Fibroblast of lung (primary cell): ENCODE data around the gene TOX3. TPM values are rescaled to one million over a fixed set of nuclear protein-coding genes. Genes with fewer than 3 reads are reported as not detected.

Source experiments
- DNase-seq, 2 donors: peaks; one replicate each; pipeline versions ENCODE4 v3.0.0 to v3.0.0-alpha.2; 2010; ENCODE audit warnings: low read depth in 2 of 2
- H2AFZ ChIP-seq: 2 replicates; pipeline ENCODE4 v1.5.1; 2012; ENCODE audit warnings: low read length, control low read depth, inconsistent platforms
- H3K27ac ChIP-seq: 2 replicates; pipeline ENCODE4 v1.5.1; 2011; ENCODE audit warnings: low read length, control low read depth; ENCODE audit not compliant: insufficient read depth
- H3K27me3 ChIP-seq: 2 replicates; pipeline ENCODE4 v1.5.1; 2011; ENCODE audit warnings: mild to moderate bottlenecking, low read length; ENCODE audit not compliant: control insufficient read depth, insufficient read depth
- H3K36me3 ChIP-seq: 2 replicates; pipeline ENCODE4 v1.5.1; 2011; ENCODE audit warnings: low read length; ENCODE audit not compliant: control insufficient read depth, insufficient read depth
- H3K4me1 ChIP-seq: 2 replicates; pipeline ENCODE4 v1.5.1; 2011; ENCODE audit warnings: low read length; ENCODE audit not compliant: control insufficient read depth, insufficient read depth; ENCODE audit errors: extremely low read depth
- H3K4me2 ChIP-seq: 2 replicates; pipeline ENCODE4 v1.5.1; 2011; ENCODE audit warnings: low read length, control low read depth; ENCODE audit not compliant: insufficient read depth; ENCODE audit errors: extremely low read depth
- H3K4me3 ChIP-seq, 4 experiments: fragments of 200-600 bp in 1 of 4; sonication (generic) in 1 of 4; replicated peaks in 1 of 4; 2 replicates each; pipeline ENCODE4 v1.5.1; 2011 to 2016; ENCODE audit warnings: low read length in 4 of 4, low read depth in 3 of 4, mild to moderate bottlenecking in 3 of 4, control low read depth in 2 of 4, inconsistent platforms in 1 of 4, mixed read lengths in 1 of 4; ENCODE audit not compliant: insufficient read depth in 1 of 4; ENCODE audit errors: control extremely low read depth in 1 of 4
- H3K79me2 ChIP-seq: 2 replicates; pipeline ENCODE4 v1.5.1; 2012; ENCODE audit warnings: mild to moderate bottlenecking, low read length, inconsistent platforms; ENCODE audit not compliant: control insufficient read depth, insufficient read depth
- H3K9ac ChIP-seq: 2 replicates; pipeline ENCODE4 v1.5.1; 2011; ENCODE audit warnings: mild to moderate bottlenecking, low read length, control low read depth; ENCODE audit not compliant: insufficient read depth
- H3K9me3 ChIP-seq: 2 replicates; pipeline ENCODE4 v1.5.1; 2012; ENCODE audit warnings: low read depth, low read length; ENCODE audit not compliant: control insufficient read depth, insufficient read depth
- H4K20me1 ChIP-seq: 2 replicates; pipeline ENCODE4 v1.5.1; 2011; ENCODE audit warnings: low read length; ENCODE audit not compliant: control insufficient read depth, insufficient read depth; ENCODE audit errors: extremely low read depth
- EZH2 ChIP-seq: IDR thresholded peaks from 2 replicates; pipeline ENCODE4 v1.5.1; 2012; ENCODE audit warnings: low read length, control low read depth, mild to moderate bottlenecking; ENCODE audit errors: missing control alignments
- polyA plus RNA-seq, 2 donors: library from polyadenylated mRNA; depleted of rRNA in 1 of 2; stranded (reverse) in 1 of 2; unstranded in 1 of 2; fragments of >200 nt; gene quantifications; 2 replicates each; pipeline ENCODE4 v1.2.1, GENCODE V29; 2011 to 2012; ENCODE audit warnings: missing spikeins in 1 of 2
- total RNA-seq: library from RNA; depleted of rRNA; stranded (reverse); fragments of >200 nt; gene quantifications from 2 replicates; pipeline ENCODE4 v1.2.1, GENCODE V29; 2014
- TF ChIP-seq, protein P1 (sequence below), 2 donors: IDR thresholded peaks in 1 of 2; conservative IDR thresholded peaks in 1 of 2; 1 replicate in 1 of 2; 2 replicates in 1 of 2; pipeline ENCODE4 v1.5.1; 2011 to 2012; ENCODE audit warnings: low read length in 2 of 2, control low read depth in 1 of 2, inconsistent platforms in 1 of 2, low read depth in 1 of 2, mild to moderate bottlenecking in 1 of 2

Gene TOX3
- total and polyA plus RNA-seq, 2 donors (not counting 1 experiment from before 2014, with no cell fraction given), result not detected

DNA sequence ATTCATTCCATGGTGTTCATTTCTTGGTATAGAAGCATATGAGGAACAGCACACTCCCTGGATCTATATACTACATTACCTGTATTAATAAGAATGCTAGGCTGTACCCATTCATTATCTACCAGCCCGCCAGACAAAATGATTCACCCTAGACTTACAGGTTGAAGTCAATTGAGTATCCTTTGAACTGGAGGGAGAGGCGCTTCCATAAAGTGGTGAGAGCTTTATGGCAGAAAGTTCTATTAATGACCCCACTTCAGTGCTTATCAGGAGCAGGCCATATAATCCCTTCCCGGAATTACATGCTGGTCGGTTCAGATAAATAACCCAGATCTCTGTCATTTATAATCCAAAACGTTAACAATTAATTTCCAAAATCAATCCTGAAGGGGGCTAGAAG, 44.5 kb upstream of the TOX3 start:
- Histone ChIP-seq H3K79me2 (no peaks in the 10 kb centered on the region), H3K4me1 (no peaks in the 10 kb centered on the region), H3K4me3 (no peak overlapping the region), H3K9me3 (no peaks in the 10 kb centered on the region), H3K36me3 (no peaks in the 10 kb centered on the region), H3K27ac (no peak overlapping the region), H4K20me1 (no peaks in the 10 kb centered on the region), H3K9ac (no peak overlapping the region), H2AFZ (no peak overlapping the region), H3K4me2 (no peak overlapping the region), H3K27me3 (no peaks in the 10 kb centered on the region)
- DNase-seq, result no peak
- TF ChIP-seq, protein P1, sequence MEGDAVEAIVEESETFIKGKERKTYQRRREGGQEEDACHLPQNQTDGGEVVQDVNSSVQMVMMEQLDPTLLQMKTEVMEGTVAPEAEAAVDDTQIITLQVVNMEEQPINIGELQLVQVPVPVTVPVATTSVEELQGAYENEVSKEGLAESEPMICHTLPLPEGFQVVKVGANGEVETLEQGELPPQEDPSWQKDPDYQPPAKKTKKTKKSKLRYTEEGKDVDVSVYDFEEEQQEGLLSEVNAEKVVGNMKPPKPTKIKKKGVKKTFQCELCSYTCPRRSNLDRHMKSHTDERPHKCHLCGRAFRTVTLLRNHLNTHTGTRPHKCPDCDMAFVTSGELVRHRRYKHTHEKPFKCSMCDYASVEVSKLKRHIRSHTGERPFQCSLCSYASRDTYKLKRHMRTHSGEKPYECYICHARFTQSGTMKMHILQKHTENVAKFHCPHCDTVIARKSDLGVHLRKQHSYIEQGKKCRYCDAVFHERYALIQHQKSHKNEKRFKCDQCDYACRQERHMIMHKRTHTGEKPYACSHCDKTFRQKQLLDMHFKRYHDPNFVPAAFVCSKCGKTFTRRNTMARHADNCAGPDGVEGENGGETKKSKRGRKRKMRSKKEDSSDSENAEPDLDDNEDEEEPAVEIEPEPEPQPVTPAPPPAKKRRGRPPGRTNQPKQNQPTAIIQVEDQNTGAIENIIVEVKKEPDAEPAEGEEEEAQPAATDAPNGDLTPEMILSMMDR (conservative IDR thresholded peaks at IDR 0.05 in 1 of 2, IDR thresholded peaks at IDR 0.05 in 1 of 2; ENCODE audit: low read depth in 1 of 2, low read length in 2 of 2), result no peak
- no peak for TF ChIP-seq EZH2

DNA sequence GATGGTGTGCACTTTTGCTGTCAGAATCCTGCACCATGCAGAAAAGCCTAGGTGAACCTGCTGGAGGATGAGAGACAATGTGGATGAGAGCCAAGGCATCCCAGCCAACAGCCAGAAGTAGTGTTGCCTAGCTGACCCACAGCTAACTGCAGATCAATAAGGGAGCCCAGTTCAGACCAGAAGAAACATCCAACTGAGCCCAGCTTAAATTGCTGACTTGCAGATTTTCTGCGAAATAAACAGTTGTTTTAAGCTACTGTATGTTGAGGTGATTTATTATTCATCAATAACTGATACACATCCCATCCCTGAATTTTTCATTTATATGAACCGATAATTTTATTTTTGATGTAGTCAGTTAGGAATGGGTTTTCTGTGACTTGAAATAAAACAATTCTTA, 39.2 kb upstream of the TOX3 start:
- TF ChIP-seq EZH2, result no peak
- TF ChIP-seq, protein P1 (conservative IDR thresholded peaks at IDR 0.05 in 1 of 2, IDR thresholded peaks at IDR 0.05 in 1 of 2; ENCODE audit: low read depth in 1 of 2, low read length in 2 of 2), result no peak
- Histone ChIP-seq H3K9me3 (no peaks in the 10 kb centered on the region), H4K20me1 (no peaks in the 10 kb centered on the region), H3K4me1 (no peaks in the 10 kb centered on the region), H3K27ac (no peak overlapping the region), H2AFZ (no peak overlapping the region), H3K9ac (no peak overlapping the region), H3K4me2 (no peak overlapping the region), H3K36me3 (no peaks in the 10 kb centered on the region), H3K4me3 (no peak overlapping the region), H3K79me2 (no peaks in the 10 kb centered on the region), H3K27me3 (no peaks in the 10 kb centered on the region)
- DNase-seq, result no peak

DNA sequence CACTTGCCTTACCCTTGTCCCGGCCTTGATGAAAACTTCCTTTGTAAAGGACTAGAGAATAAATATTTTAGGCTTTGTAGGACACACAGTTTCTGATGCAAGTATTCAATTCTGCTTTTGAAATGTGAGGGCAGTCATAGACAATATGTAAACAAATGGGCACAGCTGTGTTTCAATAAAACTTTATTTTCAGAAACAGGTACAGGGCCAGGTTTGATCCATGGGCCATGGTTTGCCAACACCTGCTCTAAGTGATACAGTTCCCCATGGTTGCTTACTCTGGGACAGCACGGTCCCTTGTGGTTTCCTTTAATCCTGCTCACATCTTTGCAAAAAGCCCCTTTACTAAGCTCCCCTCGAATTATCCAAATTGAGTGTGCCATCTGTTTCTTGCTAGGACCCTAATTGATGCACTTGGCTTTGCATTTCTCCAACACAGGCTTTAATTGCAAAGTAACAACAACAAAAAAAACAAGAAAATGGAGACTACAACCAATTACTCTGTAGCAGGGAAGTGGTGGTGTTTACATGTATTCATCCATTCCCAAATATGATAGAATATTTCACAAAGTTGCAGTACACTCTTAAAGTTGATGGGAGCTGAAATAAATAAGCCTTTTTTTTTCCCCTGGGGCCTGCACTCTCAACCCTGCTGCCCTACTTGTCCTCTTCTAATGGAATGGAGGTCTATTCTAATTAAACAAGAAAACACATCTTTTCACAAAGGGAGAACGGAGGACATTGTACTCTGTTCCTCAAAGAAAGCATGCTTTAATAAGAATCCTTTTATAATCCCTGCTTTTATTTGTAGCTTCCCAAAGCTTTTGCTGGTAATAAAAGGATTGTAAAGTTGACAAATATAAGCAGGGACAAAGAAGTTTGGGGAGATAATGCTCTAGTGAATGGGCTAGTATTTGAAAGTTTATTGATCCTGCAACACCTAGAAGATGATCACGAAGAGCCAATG, 37.7 kb upstream of the TOX3 start:
- Histone ChIP-seq H3K9me3 (no peaks in the 10 kb centered on the region), H3K27ac (no peak overlapping the region), H3K36me3 (no peaks in the 10 kb centered on the region), H2AFZ (no peak overlapping the region), H3K79me2 (no peaks in the 10 kb centered on the region), H3K4me2 (no peak overlapping the region), H4K20me1 (no peaks in the 10 kb centered on the region), H3K9ac (no peak overlapping the region), H3K4me3 (no peak overlapping the region), H3K27me3 (no peaks in the 10 kb centered on the region), H3K4me1 (no peaks in the 10 kb centered on the region)
- no peak for TF ChIP-seq EZH2
- TF ChIP-seq, protein P1 (conservative IDR thresholded peaks at IDR 0.05 in 1 of 2, IDR thresholded peaks at IDR 0.05 in 1 of 2; ENCODE audit: low read depth in 1 of 2, low read length in 2 of 2), result no peak
- DNase-seq, result no peak
